Measurements from ENCODE around the gene PKD1L1. TPM values are rescaled to one million over a fixed set of nuclear protein-coding genes. Genes with fewer than 3 reads are reported as not detected.

PKD1L1 gene
- polyA plus RNA-seq, 6 donors from 2014 or later, result 0.05 to 0.30 (median 0.15) TPM; not detected in 3

DNA sequence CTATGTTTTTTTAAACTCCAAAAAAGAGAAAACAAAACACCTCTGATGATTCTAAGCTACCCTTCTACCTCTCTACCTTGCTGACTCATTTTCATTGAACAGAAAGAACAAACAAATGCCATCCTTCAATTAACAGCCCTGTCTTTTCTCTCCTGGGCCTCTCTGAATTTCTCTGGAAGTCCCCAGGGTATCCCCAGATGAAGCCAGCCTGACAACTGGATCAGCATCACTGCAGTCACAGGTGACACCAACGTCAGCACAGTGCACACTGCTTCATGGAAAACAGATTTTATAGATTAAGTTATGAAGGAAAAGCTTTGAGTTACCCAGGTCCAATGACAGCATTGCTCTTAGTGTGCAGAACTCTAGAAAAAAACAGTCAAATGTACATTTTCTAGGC lies 25.5 kb upstream of the PKD1L1 start:
- Mint-ChIP-seq H3K27me3 (no peaks in the 10 kb centered on the region), H3K27ac (peak overlapping the region in 3 of 6 donors; percentile 14 to 36 (median 35)), H3K36me3 (peaks cover 27 to 43% of the 10 kb centered on the region in 2 donors), H3K4me1 (peaks cover 38 to 46% (median 39%) of the 10 kb centered on the region in 3 donors), H3K9me3 (no peaks in the 10 kb centered on the region), H3K4me3 (peak overlapping the region in 1 of 8 donors; percentile 74)
- DNase-seq (no peak), ATAC-seq (ENCODE audit: low read depth in 2 of 2) (no peak)

DNA sequence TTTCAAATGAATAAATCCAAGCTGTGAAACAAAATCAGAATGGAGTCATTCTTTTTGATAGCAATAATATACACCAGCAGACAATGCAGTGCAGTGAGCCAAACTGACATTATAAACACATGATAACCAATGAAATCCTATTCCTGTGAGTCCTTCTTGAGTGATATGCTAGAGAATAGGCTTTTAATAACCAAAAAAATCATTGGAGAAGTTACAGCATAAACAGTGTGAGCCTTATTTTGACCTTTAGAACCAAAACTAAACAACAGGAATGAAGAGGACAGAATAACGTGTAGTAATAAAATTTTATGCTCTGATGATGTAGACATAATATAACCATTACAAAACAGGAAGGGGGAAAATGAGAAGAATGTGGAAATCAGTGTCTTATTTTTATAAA lies 22.5 kb upstream of the PKD1L1 start:
- peak overlapping the region in 1 of 6 donors; percentile 75 for H3K27ac Mint-ChIP-seq
- peaks cover 36 to 59% of the 10 kb centered on the region in 2 donors for H3K36me3 Mint-ChIP-seq
- H3K4me1 Mint-ChIP-seq, result peaks cover 28 to 36% (median 36%) of the 10 kb centered on the region in 3 donors
- no peaks in the 10 kb centered on the region for H3K9me3 Mint-ChIP-seq
- DNase-seq (no peak), ATAC-seq (ENCODE audit: low read depth in 2 of 2) (no peak)
- no peak overlapping the region for H3K4me3 Mint-ChIP-seq
- no peaks in the 10 kb centered on the region for H3K27me3 Mint-ChIP-seq

DNA sequence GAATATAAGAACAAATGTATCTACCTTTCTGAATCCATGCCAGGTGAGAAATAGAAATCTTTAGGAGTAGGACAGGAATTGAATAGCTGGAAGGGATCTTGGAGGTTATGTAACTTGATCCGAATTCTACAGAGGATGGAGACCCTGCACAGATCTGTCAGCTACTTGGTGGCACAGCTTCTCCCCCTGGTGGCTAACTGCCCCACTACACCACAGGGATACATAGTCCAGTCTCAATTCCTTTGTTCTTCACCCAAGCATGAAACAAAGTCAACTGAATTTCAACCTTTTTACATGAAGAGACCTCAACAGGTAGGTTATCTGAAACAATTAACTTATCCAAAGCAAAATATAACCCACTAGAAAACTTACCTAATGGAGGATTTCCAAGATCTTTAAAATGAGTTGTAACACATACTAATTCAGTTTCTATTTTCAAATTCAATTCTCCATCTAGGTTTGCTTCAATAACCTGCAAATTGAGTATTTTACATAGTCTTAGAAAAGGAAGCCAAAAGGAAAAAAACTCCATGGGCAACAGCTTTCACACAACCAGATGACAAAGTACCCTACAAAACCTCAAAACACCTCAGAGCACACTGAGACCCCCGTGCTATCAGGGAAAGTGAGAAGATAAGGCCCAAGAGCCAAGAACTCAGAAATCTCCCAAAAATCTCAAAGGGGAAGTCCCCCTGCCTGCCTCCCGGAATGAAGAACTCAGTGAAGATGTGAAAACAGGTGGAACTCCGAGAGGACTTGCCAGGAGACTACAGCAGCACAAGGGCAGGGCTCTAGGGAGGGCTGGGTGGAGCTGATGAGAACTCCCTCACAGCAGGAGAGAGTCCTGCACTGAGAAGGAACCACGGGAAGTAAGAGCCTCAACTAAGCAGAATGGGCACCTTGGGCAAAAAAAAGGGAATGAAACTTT lies 20.8 kb upstream of the PKD1L1 start:
- ATAC-seq (ENCODE audit: low read depth in 2 of 2) (peak; percentile 49 to 71), DNase-seq (peak; percentile 42)
- H3K27me3 Mint-ChIP-seq, result no peaks in the 10 kb centered on the region
- peak overlapping the region in 4 of 6 donors; percentile 34 to 80 (median 54) for H3K27ac Mint-ChIP-seq
- peak overlapping the region in 2 of 8 donors; percentile 1 to 49 for H3K4me3 Mint-ChIP-seq
- peaks cover 23 to 33% (median 33%) of the 10 kb centered on the region in 3 donors for H3K4me1 Mint-ChIP-seq
- H3K36me3 Mint-ChIP-seq, result peaks cover 31 to 65% of the 10 kb centered on the region in 2 donors
- H3K9me3 Mint-ChIP-seq, result no peaks in the 10 kb centered on the region

DNA sequence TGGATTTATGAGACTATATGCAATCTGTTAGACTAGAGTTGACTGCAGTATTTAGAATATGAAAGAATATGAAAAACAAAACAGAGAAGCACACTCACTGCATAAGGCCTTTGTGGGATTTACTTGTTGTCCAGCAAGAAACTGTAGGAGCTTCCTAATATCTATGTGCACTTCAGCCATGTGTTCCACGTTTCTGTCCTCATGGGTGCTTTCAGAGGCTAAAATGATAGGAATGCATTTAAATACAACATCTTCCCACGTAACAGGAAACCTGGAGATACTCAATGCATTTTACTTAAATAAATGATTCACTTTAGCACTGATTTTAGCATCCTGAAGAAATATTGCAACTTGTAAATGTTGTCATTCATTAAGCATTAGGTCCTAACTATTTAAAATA lies 19.4 kb upstream of the PKD1L1 start:
- ATAC-seq (ENCODE audit: low read depth in 2 of 2) (no peak), DNase-seq (no peak)
- Mint-ChIP-seq H3K27ac (no peak overlapping the region), H3K27me3 (no peaks in the 10 kb centered on the region), H3K9me3 (no peaks in the 10 kb centered on the region), H3K4me3 (no peak overlapping the region), H3K4me1 (peaks cover 23 to 31% (median 27%) of the 10 kb centered on the region in 3 donors), H3K36me3 (peaks cover 28 to 51% of the 10 kb centered on the region in 2 donors)

DNA sequence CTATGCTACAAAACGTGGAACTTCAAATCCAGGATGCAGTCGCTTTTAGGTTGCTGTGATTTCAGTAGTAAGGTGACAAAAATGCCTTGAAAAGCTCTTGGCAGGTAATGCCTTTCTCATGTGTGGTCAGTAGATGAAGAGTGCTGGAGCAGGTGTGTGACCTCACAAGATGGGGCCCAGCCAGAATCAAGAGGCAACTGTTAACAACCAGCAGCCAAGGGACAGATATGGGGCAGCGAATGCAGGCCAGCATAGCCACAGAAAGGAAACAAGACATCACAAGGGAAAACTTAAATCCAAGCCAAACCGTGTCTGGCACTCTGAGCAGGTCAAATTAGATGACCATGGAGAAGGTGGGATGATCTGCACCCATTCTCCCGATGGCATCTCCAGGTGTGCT lies 18.9 kb upstream of the PKD1L1 start:
- DNase-seq (no peak), ATAC-seq (ENCODE audit: low read depth in 2 of 2) (no peak)
- H3K27ac Mint-ChIP-seq, result peak overlapping the region in 2 of 6 donors; percentile 20 to 79
- no peaks in the 10 kb centered on the region for H3K27me3 Mint-ChIP-seq
- peaks cover 25 to 29% (median 27%) of the 10 kb centered on the region in 3 donors for H3K4me1 Mint-ChIP-seq
- peaks cover 27 to 46% of the 10 kb centered on the region in 2 donors for H3K36me3 Mint-ChIP-seq
- H3K9me3 Mint-ChIP-seq, result no peaks in the 10 kb centered on the region
- H3K4me3 Mint-ChIP-seq, result no peak overlapping the region

DNA sequence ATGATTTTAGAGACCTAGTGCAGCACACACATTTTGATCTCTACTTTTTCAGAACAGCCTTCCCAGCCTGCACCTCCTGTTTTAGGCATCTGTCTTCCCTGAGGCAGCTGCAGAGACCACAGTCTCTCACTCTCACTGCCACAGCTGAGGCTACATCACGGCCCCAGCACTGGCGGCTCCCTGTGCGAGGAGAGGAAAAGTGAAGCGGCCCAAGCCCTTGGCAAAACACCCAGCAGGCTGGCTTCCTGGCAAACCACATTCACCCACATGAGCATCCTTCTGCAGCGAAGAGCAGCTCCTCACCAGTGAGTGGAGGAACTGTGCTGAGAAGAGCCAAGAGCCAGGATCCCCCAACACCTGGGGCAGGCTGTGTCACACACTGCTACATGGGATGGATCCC lies 17.2 kb upstream of the PKD1L1 start:
- DNase-seq (no peak), ATAC-seq (ENCODE audit: low read depth in 2 of 2) (no peak)
- peaks cover 22 to 25% (median 24%) of the 10 kb centered on the region in 3 donors for H3K4me1 Mint-ChIP-seq
- H3K9me3 Mint-ChIP-seq, result no peaks in the 10 kb centered on the region
- H3K27me3 Mint-ChIP-seq, result no peaks in the 10 kb centered on the region
- H3K4me3 Mint-ChIP-seq, result no peak overlapping the region
- H3K36me3 Mint-ChIP-seq, result peaks cover 41 to 57% of the 10 kb centered on the region in 2 donors
- peak overlapping the region in 2 of 6 donors; percentile 10 to 42 for H3K27ac Mint-ChIP-seq

DNA sequence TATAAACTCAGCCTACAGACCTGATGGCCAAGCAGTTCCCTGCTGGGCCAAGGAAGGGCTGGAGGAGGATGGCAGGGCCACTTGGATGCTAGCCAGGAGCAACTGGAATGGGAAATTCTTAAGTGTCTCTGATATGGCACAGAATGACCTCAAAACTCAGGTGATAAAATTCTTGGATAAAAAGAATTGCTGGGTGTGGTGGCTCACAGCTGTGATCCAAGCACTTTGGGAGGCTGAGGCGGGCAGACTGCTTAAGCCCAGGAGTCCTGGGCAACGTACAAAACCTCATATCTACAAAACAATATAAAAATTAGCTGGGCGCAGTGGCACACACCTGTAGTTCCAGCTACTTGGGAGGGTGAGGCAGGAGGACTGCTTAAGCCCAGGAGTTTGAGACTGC lies 14.0 kb upstream of the PKD1L1 start:
- Mint-ChIP-seq H3K27ac (no peak overlapping the region), H3K9me3 (no peaks in the 10 kb centered on the region), H3K4me3 (no peak overlapping the region), H3K27me3 (no peaks in the 10 kb centered on the region), H3K36me3 (peaks cover 40 to 49% of the 10 kb centered on the region in 2 donors), H3K4me1 (peaks cover 7 to 12% (median 10%) of the 10 kb centered on the region in 3 donors)
- DNase-seq (no peak), ATAC-seq (ENCODE audit: low read depth in 2 of 2) (no peak)

DNA sequence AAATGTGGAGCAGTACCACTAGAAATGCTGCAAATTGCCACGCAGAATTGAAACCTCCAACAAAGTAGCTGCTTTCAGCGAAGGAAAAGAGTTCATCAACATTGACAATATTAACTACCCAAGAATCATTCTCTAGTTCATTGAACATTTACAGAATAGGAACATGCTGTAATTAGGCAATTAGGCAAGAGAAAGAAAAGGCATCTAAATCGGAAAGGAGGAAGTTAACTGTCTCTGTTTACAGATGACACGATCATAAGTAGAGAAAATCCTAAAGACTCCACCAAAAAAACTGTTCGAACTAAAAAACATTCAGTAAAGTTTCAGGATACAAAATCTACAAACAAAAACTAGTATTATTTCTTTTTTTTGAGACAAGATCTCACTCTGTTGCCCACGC lies 8.9 kb upstream of the PKD1L1 start:
- Mint-ChIP-seq H3K4me1 (peaks cover 0 to 5% (median 0%) of the 10 kb centered on the region in 3 donors), H3K27me3 (no peaks in the 10 kb centered on the region), H3K4me3 (no peak overlapping the region), H3K36me3 (peaks cover 21 to 30% of the 10 kb centered on the region in 2 donors), H3K27ac (no peak overlapping the region), H3K9me3 (no peaks in the 10 kb centered on the region)
- DNase-seq (no peak), ATAC-seq (ENCODE audit: low read depth in 2 of 2) (no peak)

DNA sequence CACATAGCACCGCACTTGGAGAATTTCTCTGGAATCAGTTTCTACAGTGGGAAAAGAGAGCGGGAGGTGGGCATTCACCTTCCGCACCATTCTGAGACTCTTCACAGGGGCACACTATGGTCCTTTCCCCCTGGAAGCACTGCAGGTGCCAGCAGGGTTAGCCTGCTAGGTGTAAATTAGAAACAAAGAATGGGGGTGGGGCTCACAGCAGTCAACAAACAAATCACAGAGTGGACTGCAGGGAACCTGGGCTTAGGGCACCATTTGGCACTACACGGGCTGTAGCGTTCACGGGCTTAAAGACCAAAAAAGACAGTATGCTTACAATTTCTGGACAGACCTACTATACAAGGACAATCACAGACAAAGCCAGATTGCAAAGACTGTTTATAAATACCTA lies 8.0 kb upstream of the PKD1L1 start:
- Mint-ChIP-seq H3K36me3 (peaks cover 13 to 23% of the 10 kb centered on the region in 2 donors), H3K27ac (no peak overlapping the region), H3K9me3 (no peaks in the 10 kb centered on the region), H3K4me1 (peaks cover 0 to 5% (median 0%) of the 10 kb centered on the region in 3 donors), H3K27me3 (no peaks in the 10 kb centered on the region), H3K4me3 (no peak overlapping the region)
- no peak for DNase-seq
- no peak for ATAC-seq (ENCODE audit: low read depth in 2 of 2)

DNA sequence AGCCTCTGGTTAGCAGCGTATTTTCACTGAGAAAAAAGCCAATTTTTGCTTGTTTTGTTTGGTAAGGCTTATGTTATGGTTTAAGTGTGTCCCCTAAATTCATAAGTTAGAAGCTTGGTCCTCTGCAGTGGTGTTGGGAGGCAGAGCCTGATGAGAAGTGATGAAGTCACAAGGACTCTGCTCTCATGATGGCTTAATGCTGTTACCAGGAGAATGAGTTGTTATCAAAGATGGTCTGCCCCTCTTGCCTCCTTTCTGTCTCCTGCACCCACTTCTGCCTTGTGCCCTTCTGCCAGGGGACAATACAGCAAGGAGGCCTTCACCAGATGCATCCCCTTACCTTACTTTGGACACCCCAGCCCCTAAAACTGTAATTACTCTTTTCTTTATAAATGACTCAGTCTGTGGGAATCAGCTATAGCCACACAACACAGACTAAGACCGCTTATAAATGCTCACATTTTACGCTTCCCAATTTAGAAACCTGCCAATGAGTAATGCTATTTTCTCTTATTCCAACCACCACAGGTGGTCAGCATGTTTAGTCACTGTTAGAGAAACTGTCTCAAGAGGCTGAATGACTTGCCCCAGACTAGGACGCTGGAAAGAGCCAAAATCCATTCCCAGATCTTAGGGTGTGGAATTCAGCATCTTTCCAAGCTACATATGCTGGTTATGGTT lies 6.1 kb upstream of the PKD1L1 start:
- H3K9me3 Mint-ChIP-seq, result no peaks in the 10 kb centered on the region
- H3K27me3 Mint-ChIP-seq, result no peaks in the 10 kb centered on the region
- peaks cover 9 to 16% of the 10 kb centered on the region in 2 donors for H3K36me3 Mint-ChIP-seq
- H3K4me3 Mint-ChIP-seq, result peak overlapping the region in 1 of 8 donors; percentile 2
- DNase-seq, result no peak
- peaks cover 0 to 5% (median 0%) of the 10 kb centered on the region in 3 donors for H3K4me1 Mint-ChIP-seq
- no peak for ATAC-seq (ENCODE audit: low read depth in 2 of 2)
- peak overlapping the region in 4 of 6 donors; percentile 18 to 79 (median 38) for H3K27ac Mint-ChIP-seq

DNA sequence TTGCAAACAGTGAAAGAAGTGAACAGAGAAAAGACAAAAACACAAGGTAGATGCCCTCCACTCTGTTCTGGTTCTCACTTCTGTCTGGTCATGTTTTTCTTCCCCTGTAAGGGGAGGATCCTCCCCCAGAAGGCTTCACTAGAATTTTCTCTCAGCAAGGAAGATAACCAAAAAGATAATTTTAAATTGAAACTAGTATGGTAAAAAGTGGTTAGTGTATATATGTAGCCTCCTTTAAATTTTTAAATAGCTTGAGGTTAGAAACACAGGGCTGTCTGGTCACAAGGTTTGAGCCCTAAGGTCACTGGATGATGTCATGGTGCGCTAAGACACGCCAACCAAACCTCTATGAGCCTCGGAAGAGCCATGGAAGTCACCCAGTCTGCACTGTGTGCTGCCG lies 5.6 kb upstream of the PKD1L1 start:
- Mint-ChIP-seq H3K9me3 (no peaks in the 10 kb centered on the region), H3K27ac (no peak overlapping the region), H3K27me3 (no peaks in the 10 kb centered on the region), H3K4me1 (peaks cover 0 to 5% (median 0%) of the 10 kb centered on the region in 3 donors), H3K4me3 (no peak overlapping the region), H3K36me3 (peaks cover 9 to 16% of the 10 kb centered on the region in 2 donors)
- DNase-seq (no peak), ATAC-seq (ENCODE audit: low read depth in 2 of 2) (no peak)

DNA sequence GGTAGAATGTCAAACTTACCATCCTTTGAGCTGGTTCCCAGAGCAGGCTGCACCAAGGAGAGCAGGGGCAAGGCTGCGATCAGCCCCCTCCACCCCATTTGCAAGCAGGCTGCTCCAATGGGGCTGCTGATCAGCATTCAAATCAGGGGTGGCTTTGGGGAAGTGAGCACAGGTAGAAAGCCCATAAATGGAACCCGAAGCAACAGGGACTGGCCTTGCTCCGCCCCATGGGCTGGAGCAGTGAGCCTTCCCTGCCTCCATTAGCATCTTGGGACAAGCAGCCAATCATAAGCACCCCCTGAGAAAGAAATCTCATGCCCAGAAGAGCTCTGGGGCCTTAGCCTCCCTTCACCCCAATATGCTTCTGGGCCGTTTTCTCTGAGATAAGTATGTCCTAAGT lies 4.0 kb upstream of the PKD1L1 start:
- Mint-ChIP-seq H3K27ac (no peak overlapping the region), H3K4me1 (no peaks in the 10 kb centered on the region), H3K36me3 (peaks cover 0 to 9% of the 10 kb centered on the region in 2 donors), H3K9me3 (no peaks in the 10 kb centered on the region), H3K27me3 (no peaks in the 10 kb centered on the region), H3K4me3 (no peak overlapping the region)
- ATAC-seq (ENCODE audit: low read depth in 2 of 2), result no peak
- DNase-seq, result no peak

DNA sequence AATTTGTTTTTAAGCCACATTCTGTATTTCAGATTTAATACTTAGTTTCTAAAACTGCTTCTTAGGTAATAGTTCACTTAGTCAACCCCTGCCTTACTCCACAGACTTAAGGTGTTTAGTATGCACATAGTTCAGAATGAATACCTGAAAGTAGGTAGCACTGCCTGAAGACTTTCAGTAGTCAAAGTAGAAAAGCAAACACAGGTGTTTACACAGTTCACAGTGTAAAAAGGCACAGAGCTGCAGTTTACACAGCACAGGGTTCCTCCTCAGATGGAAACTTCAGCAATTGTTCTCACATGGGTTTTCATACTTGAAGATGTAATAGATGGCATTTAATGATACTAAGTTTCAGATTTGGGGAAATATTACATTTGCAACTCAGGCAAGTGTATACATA lies 3.1 kb upstream of the PKD1L1 start:
- DNase-seq (no peak), ATAC-seq (ENCODE audit: low read depth in 2 of 2) (no peak)
- no peak overlapping the region for H3K27ac Mint-ChIP-seq
- no peaks in the 10 kb centered on the region for H3K9me3 Mint-ChIP-seq
- peaks cover 0 to 4% (median 0%) of the 10 kb centered on the region in 3 donors for H3K27me3 Mint-ChIP-seq
- H3K4me1 Mint-ChIP-seq, result no peaks in the 10 kb centered on the region
- peaks cover 0 to 9% of the 10 kb centered on the region in 2 donors for H3K36me3 Mint-ChIP-seq
- H3K4me3 Mint-ChIP-seq, result no peak overlapping the region
